H9 (cell line): ENCODE measurements around the gene JMJD8. TPM values are rescaled to one million over a fixed set of nuclear protein-coding genes. Genes with fewer than 3 reads are reported as not detected.

Experiments used
- DNase-seq: peaks from one replicate; pipeline ENCODE4 v3.0.0-alpha.2; 2017
- H2AFZ ChIP-seq: one replicate; pipeline ENCODE4 v1.6.1; 2013; ENCODE audit warnings: mild to moderate bottlenecking, low read length, control low read depth, moderate library complexity
- H2AK5ac ChIP-seq: 2 replicates; pipeline ENCODE4 v1.6.1; 2013; ENCODE audit warnings: low read length, control low read depth, mixed read lengths; ENCODE audit not compliant: insufficient read length
- H2BK120ac ChIP-seq: one replicate; pipeline ENCODE4 v1.6.1; 2013; ENCODE audit warnings: low read depth, mild to moderate bottlenecking, low read length, control low read depth, inconsistent platforms; ENCODE audit not compliant: poor library complexity, severe bottlenecking
- H2BK12ac ChIP-seq: 2 replicates; pipeline ENCODE4 v1.6.1; 2013; ENCODE audit warnings: low read length, control low read depth, mixed read lengths, low read depth; ENCODE audit not compliant: insufficient read length
- H2BK15ac ChIP-seq: 2 replicates; pipeline ENCODE4 v1.6.1; 2013; ENCODE audit warnings: low read depth, low read length, control low read depth
- H2BK20ac ChIP-seq: one replicate; pipeline ENCODE4 v1.6.1; 2013; ENCODE audit warnings: low read depth, mild to moderate bottlenecking, low read length, control low read depth, inconsistent platforms; ENCODE audit not compliant: poor library complexity, severe bottlenecking
- H2BK5ac ChIP-seq: 2 replicates; pipeline ENCODE4 v1.6.1; 2013; ENCODE audit warnings: low read length, control low read depth, mixed read lengths; ENCODE audit not compliant: insufficient read length
- H3K14ac ChIP-seq: 2 replicates; pipeline ENCODE4 v1.6.1; 2013; ENCODE audit warnings: low read length, control low read depth; ENCODE audit not compliant: insufficient read depth
- H3K18ac ChIP-seq: 2 replicates; pipeline ENCODE4 v1.6.1; 2013; ENCODE audit warnings: low read depth, mild to moderate bottlenecking, mixed read lengths, low read length, control low read depth; ENCODE audit not compliant: insufficient read length
- H3K23ac ChIP-seq: 2 replicates; pipeline ENCODE4 v1.6.1; 2013; ENCODE audit warnings: low read length, control low read depth, mixed read lengths, low read depth; ENCODE audit not compliant: insufficient read length
- H3K23me2 ChIP-seq: 2 replicates; pipeline ENCODE4 v1.6.1; 2013; ENCODE audit warnings: low read depth, mild to moderate bottlenecking, mixed read lengths, low read length, control low read depth; ENCODE audit not compliant: insufficient read length, poor library complexity, severe bottlenecking
- H3K27ac ChIP-seq: 2 replicates; pipeline ENCODE4 v1.5.1; 2013; ENCODE audit warnings: low read length, control low read depth, mixed read lengths, low read depth; ENCODE audit not compliant: insufficient read length
- H3K27me3 ChIP-seq: 2 replicates; pipeline ENCODE4 v1.6.1; 2013; ENCODE audit warnings: low read length, control low read depth, inconsistent platforms; ENCODE audit not compliant: insufficient read depth
- H3K4ac ChIP-seq: 2 replicates; pipeline ENCODE4 v1.6.1; 2013; ENCODE audit warnings: low read depth, mild to moderate bottlenecking, control low read depth, inconsistent platforms, low read length, moderate library complexity
- H3K4me1 ChIP-seq: 2 replicates; pipeline ENCODE4 v1.6.1; 2013; ENCODE audit warnings: low read length, control low read depth, inconsistent platforms; ENCODE audit not compliant: insufficient read depth
- H3K4me2 ChIP-seq: 2 replicates; pipeline ENCODE4 v1.6.1; 2013; ENCODE audit warnings: low read length, control low read depth, mixed read lengths; ENCODE audit not compliant: insufficient read length, insufficient read depth
- H3K56ac ChIP-seq: 2 replicates; pipeline ENCODE4 v1.6.1; 2013; ENCODE audit warnings: low read depth, mild to moderate bottlenecking, mixed read lengths, low read length, control low read depth; ENCODE audit not compliant: insufficient read length
- H3K79me1 ChIP-seq: 2 replicates; pipeline ENCODE4 v1.6.1; 2013; ENCODE audit warnings: low read depth, mild to moderate bottlenecking, moderate library complexity, low read length, control low read depth, inconsistent platforms; ENCODE audit not compliant: insufficient read depth, poor library complexity, severe bottlenecking
- H3K79me2 ChIP-seq: 2 replicates; pipeline ENCODE4 v1.6.1; 2013; ENCODE audit warnings: low read length, control low read depth, inconsistent platforms; ENCODE audit not compliant: insufficient read depth
- H3K9ac ChIP-seq: 2 replicates; pipeline ENCODE4 v1.6.1; 2013; ENCODE audit warnings: low read length, control low read depth, mixed read lengths; ENCODE audit not compliant: insufficient read length; ENCODE audit errors: extremely low read depth
- H3K9me3 ChIP-seq: one replicate; pipeline ENCODE4 v1.6.1; 2013; ENCODE audit warnings: low read depth, low read length, inconsistent platforms; ENCODE audit not compliant: control insufficient read depth
- H3T11ph ChIP-seq: one replicate; pipeline ENCODE4 v1.6.1; 2013; ENCODE audit warnings: mild to moderate bottlenecking, low read length, control low read depth, inconsistent platforms
- H4K20me1 ChIP-seq: one replicate; pipeline ENCODE4 v1.6.1; 2013; ENCODE audit not compliant: control insufficient read depth, insufficient read length, insufficient read depth
- H4K5ac ChIP-seq: 2 replicates; pipeline ENCODE4 v1.6.1; 2013; ENCODE audit warnings: low read depth, mild to moderate bottlenecking, mixed read lengths, low read length, control low read depth; ENCODE audit not compliant: insufficient read length
- H4K8ac ChIP-seq: replicated peaks from 2 replicates; pipeline ENCODE4 v1.6.1; 2013; ENCODE audit warnings: low read length, control low read depth, mixed read lengths, low read depth; ENCODE audit not compliant: insufficient read length
- H4K91ac ChIP-seq: 2 replicates; pipeline ENCODE4 v1.6.1; 2013; ENCODE audit warnings: low read depth, mild to moderate bottlenecking, moderate library complexity, mixed read lengths, low read length, control low read depth; ENCODE audit not compliant: insufficient read length
- H3K27ac Mint-ChIP-seq, 3 experiments: 2 replicates in 2 of 3; 3 replicates in 1 of 3; pipeline ENCODE4 v1.8.0; 2020 to 2021; ENCODE audit warnings: mixed read lengths in 3 of 3, mild to moderate bottlenecking in 1 of 3, moderate library complexity in 1 of 3
- H3K27me3 Mint-ChIP-seq: 2 replicates; pipeline ENCODE4 v1.8.0; 2021; ENCODE audit warnings: low read depth, mild to moderate bottlenecking, moderate library complexity, mixed read lengths
- H3K36me3 Mint-ChIP-seq, 3 experiments: 2 replicates in 2 of 3; 3 replicates in 1 of 3; pipeline ENCODE4 v1.8.0; 2020 to 2021; ENCODE audit warnings: low read depth in 3 of 3, mixed read lengths in 3 of 3; ENCODE audit not compliant: insufficient read depth in 1 of 3
- H3K4me1 Mint-ChIP-seq, 2 experiments: 2 replicates each; pipeline ENCODE4 v1.8.0; 2020; ENCODE audit warnings: mixed read lengths in 2 of 2
- H3K4me3 Mint-ChIP-seq, 2 experiments: 2 replicates in 1 of 2; 3 replicates in 1 of 2; pipeline ENCODE4 v1.8.0; 2020 to 2021; ENCODE audit warnings: mild to moderate bottlenecking in 2 of 2, mixed read lengths in 2 of 2, moderate library complexity in 1 of 2
- H3K9me3 Mint-ChIP-seq, 2 experiments: 2 replicates in 1 of 2; 3 replicates in 1 of 2; pipeline ENCODE4 v1.8.0; 2020; ENCODE audit warnings: mild to moderate bottlenecking in 2 of 2, mixed read lengths in 2 of 2, moderate library complexity in 1 of 2
- CTCF ChIP-seq: fragments of 200-600 bp; sonication (generic); conservative IDR thresholded peaks from 3 replicates; pipeline ENCODE4 v1.8.0; 2021; ENCODE audit warnings: antibody characterized with exemption, mild to moderate bottlenecking
- WGBS: extraction: QIAGEN DNeasy Blood & Tissue Kit; methylation state at CpG from one replicate; pipeline ENCODE4 v1.1.7; 2013; ENCODE audit warnings: missing lambda C conversion rate, low lambda C conversion rate, mixed read lengths; ENCODE audit not compliant: insufficient read length; ENCODE audit errors: extremely low coverage; 5-methylcytosine and 5-hydroxymethylcytosine counted together
- total RNA-seq: library from RNA; stranded (reverse); gene quantifications from 2 replicates; pipeline ENCODE4 v1.2.1, GENCODE V29; 2021

The JMJD8 gene
- total RNA-seq, 1 experiment from 2014 or later: 52.7 TPM

- WGBS: no CpG with 5 or more reads among the region's 5 CpGs
- Histone ChIP-seq H3K14ac (no peak overlapping the region), H4K5ac (no peak overlapping the region), H3K27me3 (no peaks in the 10 kb centered on the region), H3K56ac (no peak overlapping the region), H3T11ph (no peak overlapping the region), H2AFZ (no peak overlapping the region), H3K23me2 (peaks cover 10% of the 10 kb centered on the region), H2BK12ac (no peak overlapping the region), H4K91ac (no peak overlapping the region), H3K4me2 (no peak overlapping the region), H3K4me1 (no peaks in the 10 kb centered on the region; the same call in 1 of the 2 replicates), H3K79me1 (no peaks in the 10 kb centered on the region), H3K23ac (no peak overlapping the region), H4K20me1 (no peaks in the 10 kb centered on the region), H4K8ac (no peak overlapping the region), H2BK120ac (no peak overlapping the region), H2AK5ac (no peak overlapping the region), H3K27ac (no peak overlapping the region), H3K18ac (no peak overlapping the region), H2BK5ac (no peak overlapping the region), H3K9me3 (no peaks in the 10 kb centered on the region), H2BK15ac (no peak overlapping the region), H3K4ac (no peak overlapping the region), H3K79me2 (no peaks in the 10 kb centered on the region), H2BK20ac (no peak overlapping the region), H3K9ac (no peak overlapping the region)
- Mint-ChIP-seq H3K9me3 (peaks cover 3% of the 10 kb centered on the region in 2 experiments; a peak in 2 of 5 replicates), H3K27ac (peak overlapping the region in 1 of 3 experiments; percentile 86; a peak in 1 of 7 replicates), H3K4me1 (peaks cover 14 to 28% of the 10 kb centered on the region in 2 experiments), H3K36me3 (peaks cover 3 to 15% (median 4%) of the 10 kb centered on the region in 3 experiments; a peak in 5 of 7 replicates), H3K4me3 (peak overlapping the region; percentile 17 to 74; a peak in 3 of 5 replicates), H3K27me3 (peaks cover 2% of the 10 kb centered on the region; the same call in 1 of the 2 replicates)
- no peak for TF ChIP-seq CTCF
- no peak for DNase-seq
Measured at GRCh38 chr16:640614-641013, 43.5 kb downstream of the JMJD8 start.
